Right lung (tissue), 5 donors: Measurements from ENCODE around the gene VPS13A. TPM values are rescaled to one million over a fixed set of nuclear protein-coding genes. Genes with fewer than 3 reads are reported as not detected.
"Not testable (repeated sequence)": the region's sequence is repeated elsewhere in the genome, so short reads cannot be mapped to it uniquely, and the experiment has no call there.

ENCODE experiments used
- DNase-seq, 2 donors: peaks; one replicate each; pipeline ENCODE4 v3.0.0-alpha.2; 2013
- polyA plus RNA-seq, 5 donors: library from polyadenylated mRNA; unstranded; fragments of 120-200 nt; gene quantifications; one replicate each; pipeline versions ENCODE4 v1.2.1 to v1.2.3, GENCODE V29; 2013; ENCODE audit warnings: inconsistent platforms in 1 of 5, low replicate concordance in 1 of 5; ENCODE audit not compliant: insufficient read length in 5 of 5, insufficient read depth in 1 of 5

Gene VPS13A
- polyA plus RNA-seq, 5 donors, result 14.4 to 35.1 (median 28.8) TPM

DNA sequence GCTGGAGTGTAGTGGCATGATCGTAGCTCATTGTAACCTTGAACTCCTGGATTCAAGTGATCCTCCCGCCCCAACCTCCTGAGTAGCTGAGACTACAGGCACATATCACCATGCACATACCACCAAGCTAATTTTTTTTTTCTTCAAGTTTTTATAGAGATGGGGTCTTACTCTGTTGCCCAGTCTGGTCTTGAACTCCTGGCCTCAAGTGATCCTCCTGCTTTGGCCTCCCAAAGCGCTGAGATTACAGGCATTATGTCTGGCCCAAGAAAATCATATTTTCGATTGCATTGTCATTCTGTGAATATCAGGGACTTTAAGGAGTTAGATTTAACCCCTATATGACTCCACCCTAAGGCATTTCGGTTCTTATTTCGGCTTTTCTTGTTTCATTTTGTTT, 116.6 kb downstream of the VPS13A start:
- no peak for DNase-seq

DNA sequence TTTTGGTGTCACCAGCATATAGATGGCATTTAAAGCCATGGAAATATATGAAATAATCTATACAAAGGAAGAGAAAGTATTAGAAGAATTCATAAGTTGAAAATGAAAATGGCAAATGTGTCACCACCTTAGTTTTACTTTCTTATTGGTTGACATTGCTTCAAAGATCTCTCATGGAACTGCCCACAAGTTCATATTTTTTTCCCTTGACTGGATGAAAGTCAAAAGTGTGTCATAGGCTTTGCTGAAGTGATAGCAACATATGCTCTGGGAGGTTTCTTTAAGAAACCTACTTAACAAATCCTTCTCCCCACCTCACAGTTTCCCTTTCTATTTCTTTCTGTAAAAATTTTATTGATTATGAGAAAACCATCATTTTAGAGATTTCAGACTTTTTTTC, 127.2 kb downstream of the VPS13A start:
- no peak for DNase-seq

DNA sequence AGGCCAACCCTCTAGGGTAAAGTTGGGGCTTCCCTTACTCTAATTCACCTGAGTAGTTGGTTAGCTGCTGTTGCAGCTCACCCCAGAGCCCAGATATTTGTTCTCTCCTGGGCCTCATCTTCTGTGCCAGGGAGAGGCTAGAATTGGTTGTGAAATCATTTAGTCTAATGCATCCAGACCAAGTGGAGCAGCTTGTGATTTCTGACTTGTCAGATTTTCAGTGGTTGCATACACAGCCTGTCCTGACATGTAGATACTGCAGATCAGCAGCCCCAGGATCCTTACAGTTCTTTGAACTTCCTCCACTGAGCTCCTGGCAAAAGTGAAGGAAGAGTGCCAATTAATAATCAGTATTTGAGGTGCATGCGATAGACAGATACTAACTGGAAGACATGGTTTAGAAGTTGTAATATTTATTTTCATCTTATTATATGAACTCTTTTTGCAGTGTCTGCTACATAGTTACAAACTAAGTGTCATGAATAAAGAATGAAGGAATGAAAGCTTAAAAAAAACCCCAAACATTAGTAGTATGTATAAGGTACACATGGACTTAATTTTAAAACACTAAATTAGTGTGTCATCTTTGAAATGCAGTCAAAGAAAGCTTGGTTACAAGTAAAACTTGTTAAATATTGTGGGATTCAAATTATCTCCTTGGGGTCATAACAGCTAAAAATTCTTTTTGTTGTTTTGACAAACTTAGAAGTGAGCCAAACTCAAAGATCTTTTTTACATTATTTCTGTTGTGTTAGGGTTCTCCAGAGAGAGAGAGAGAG, 128.5 kb downstream of the VPS13A start:
- DNase-seq, result no peak

DNA sequence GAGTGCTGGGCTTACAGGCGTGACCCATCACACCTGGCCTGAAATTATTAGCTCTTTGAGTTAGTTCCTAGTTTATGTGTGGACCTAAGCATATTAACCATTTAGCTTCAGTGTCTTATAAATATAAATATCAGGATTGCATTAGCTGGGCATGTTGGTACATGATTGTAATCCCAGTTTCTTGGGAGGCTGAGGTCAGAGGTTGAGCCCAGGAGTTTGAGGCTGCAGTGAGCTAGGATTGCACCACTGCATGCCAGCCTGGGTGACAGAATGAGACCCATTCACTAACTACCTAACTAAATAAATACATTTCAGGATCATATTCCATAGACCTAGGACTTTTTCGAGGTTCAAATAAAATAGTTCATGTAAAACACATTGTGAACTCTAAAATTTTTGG, 129.8 kb downstream of the VPS13A start:
- no peak for DNase-seq

DNA sequence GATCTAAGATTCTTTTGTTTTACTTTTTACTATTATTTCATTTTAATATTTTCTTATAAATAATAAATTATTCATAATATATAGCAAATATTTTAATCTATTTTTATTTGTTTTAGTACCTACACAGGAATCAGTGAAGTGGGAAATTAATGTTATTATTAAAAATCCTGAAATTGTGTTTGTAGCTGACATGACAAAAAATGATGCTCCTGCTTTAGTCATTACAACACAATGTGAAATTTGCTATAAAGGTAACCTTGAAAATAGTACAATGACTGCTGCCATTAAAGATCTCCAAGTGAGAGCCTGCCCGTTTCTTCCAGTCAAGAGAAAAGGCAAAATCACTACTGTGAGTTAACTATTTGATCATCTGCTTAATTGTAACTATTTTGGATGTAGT, 138.7 kb downstream of the VPS13A start:
- DNase-seq, result no peak

DNA sequence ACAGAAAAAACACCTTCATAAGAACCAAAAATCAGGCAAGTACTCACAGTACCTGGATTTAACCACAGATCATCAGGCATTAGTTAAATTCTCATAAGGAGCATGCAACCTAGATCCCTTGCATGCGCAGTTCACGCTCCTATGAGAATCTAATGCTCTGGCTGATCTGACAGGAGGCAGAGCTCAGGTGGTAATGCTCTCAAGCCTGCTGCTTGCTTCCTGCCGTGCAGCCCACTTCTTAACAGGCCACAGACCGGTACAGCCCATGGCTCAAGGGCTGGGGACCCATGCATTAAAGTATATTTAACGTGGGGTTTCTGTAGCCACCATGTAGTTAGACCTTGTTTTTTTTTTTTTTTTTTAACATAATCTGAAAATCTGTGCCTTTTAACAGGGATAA, 147.7 kb downstream of the VPS13A start:
- no peak for DNase-seq

DNA sequence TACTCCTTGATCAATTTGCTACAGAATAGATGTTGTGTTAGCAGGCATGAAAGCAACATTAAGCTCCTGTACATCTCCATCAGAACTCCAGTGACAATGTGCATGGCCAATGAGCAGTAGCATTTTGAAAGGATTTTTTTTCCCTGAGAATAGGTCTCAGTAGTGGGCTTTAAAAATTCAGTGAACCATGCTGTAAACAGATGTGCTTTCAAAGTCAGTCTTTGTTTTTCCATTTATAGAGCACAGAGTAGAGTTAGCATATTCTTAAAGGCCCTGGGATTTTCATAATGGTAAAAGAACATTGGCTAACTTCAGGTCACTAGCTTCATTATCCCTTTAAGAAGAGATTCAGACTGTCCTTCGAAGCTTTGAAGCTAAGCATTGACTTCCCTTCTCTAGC, 150.8 kb downstream of the VPS13A start:
- DNase-seq, result no peak

DNA sequence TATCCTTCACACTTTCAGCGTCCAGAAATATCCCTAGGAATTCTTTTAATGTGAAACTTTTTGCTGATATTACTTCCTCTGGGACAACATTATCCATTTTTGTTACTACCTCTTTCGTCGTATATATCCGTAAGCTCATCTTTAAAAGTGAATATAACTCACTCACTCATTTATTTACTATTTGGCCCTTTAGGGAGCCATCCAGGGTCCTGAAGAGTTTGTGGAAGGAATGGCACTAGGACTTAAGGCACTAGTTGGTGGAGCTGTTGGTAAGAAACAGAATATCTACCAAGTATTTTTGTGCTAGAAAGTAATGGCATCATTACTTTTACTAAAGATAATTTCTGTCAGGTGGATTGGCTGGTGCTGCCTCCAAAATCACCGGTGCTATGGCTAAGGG, 192.7 kb downstream of the VPS13A start:
- DNase-seq, result no peak

DNA sequence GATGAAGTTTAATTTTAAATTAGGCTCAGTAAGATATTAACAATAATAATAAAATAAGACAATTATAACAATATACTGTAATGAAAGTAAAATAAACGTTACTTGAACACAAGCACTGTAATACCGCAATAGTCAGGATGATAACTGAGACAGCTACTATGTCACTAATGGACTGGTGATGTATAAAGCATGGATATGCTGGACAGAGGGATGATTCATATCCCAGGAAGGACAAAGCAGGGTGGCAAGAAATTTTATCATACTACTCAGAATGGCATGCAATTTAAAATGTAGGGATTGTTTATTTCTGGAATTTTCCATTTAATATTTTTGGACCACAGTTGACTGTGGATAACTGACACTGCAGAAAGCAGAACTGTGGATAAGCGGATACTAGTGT, 196.9 kb downstream of the VPS13A start:
- no peak for DNase-seq

DNA sequence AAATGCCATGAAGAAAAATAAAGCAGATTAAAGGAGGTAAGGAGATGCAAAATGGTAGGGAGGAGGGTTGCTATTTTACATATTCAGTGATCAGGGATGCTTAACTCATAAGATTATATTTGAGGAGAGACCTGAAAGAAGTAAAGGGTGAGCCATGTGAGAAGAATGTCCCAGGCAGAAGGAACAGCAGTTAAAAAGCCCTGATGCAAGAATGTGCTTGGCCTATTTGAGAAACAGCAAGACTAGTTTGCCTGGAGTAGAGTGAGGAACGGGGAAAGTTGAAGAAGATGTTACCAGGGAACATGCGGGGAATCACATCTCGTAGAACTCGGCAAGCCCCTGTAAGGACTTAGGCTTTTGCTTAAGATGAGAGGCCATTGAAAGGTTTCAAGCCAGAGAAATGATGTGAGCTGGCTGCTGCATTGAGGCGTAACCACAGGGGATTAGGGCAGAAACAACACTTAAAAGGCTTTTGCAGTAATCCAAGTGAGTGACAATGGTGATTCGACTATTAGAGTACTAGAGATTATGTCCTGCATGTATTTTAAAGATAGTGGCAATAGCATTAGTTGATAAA, 198.7 kb downstream of the VPS13A start:
- DNase-seq, result no peak

DNA sequence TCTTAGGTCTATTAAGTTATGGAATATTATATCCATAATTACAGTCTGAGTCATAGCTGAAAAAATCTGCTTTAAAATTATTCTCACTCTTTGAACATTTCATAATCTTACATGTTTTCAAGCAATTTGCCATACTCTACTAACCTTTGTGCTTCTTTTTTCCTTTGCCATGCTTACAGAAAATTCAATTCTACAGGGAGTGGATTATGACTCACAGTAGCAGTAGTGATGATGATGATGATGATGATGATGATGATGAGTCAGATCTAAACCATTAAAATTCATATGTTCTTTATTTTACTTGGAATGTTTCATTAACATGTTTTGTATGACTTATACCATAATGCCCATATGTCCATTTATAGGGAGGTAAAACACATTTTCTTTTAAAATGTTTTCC, 207.1 kb downstream of the VPS13A start:
- DNase-seq, result no peak

DNA sequence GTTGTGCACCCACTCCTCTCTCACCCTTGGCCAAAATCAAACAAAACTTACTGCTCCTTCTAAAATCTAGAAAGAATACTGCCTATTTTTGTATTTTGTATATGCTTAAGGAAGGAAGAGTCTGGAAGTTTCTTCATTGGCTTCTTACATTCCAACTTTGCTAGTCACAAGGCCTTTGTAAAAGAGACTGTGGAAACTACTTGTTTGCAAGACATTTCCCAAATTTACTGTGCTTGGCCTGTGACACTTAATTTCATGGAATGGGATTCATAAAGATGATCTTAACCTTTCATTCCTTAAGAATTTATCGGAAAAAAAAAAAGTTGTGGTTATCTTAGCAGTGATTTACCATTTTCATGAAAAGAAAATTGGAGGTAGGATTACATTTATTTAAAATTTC, 208.9 kb downstream of the VPS13A start:
- DNase-seq, result no peak

DNA sequence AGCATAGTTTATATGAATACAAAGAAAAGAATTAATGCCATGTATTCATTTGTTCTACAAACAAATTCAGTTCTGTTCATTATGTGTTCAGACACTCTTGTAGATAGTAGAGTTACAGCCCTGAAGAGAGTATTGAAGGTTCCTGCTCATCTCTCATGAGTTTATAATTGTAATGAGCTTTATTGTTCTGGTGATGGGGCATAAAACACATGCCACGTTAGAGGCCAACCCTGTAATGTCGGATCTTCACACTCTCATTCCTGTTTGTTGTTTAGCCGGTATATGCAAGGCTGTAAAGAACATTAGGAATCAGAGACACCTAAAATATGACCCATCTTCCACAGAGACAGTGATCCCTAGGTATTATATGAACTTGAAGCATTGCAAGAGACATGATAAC, 214.5 kb downstream of the VPS13A start:
- no peak for DNase-seq

DNA sequence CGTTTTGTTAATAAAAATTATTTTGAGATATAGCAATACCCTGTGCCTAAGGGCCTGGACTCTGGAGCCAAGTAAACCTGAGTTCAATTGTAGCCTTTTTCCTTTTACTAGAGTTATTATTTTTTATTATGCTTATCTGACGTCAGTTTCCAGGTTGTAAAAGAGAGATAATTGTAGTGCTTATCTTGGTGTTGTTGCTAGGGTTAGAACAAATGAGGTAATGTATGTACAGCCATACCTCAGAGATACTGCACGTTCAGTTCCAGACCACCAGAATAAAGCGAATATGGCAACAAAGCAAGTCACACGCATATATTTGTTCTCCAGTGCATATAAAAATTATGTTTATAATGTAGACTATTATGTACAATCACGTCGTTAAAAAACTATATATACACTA, 215.0 kb downstream of the VPS13A start:
- no peak for DNase-seq

DNA sequence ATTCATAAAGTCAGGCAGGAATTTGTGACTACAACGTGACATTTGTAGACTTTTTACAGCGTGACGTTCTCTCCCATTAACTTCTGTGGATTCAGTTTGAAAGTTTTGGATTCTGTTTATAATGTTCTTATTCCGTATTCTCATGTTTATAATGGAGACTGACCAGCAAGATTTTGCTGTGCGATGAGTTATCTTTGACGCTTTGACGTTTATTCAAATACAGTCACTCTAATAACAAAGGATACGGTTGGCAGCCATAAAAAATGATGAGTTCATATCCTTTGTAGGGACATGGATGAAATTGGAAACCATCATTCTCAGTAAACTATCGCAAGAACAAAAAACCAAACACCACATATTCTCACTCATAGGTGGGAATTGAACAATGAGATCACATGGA, 221.2 kb downstream of the VPS13A start:
- DNase-seq, result not testable (repeated sequence)

DNA sequence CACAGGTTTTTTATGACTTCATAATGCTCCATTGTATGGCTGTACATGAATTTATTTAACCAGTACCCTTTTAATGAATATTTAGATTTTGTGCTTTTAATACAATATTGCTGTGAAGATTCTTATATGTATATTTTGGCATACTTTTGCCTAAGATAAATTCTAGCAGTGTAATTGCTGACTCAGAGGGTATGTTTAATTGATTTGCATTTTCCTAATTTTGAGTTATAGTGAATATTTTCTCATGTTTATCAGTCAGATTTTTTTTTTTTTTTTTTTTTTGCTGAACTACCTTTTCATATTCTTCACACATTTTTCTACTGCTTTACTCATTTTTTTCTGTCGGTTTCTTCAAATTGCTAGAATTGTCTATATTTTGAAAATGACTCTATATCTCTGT, 222.6 kb downstream of the VPS13A start:
- DNase-seq, result no peak

DNA sequence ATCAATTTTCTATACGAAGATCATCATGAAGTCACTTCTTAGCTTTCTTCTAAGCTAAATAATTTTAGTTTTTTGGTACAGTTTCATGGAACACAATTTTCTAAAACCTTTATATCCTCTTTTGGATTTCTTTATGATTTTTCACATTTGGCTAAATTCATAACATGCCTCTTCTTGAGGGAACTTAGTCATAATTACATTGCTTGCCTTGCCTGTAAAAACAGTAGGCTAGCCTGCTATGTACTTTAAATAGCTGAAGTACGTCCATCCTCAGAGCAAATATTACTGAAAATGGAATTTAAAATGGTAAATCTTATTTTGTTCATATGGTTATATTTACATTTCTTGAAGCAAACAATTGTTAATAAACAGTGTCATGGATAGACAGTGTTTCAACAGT, 225.0 kb downstream of the VPS13A start:
- no peak for DNase-seq

DNA sequence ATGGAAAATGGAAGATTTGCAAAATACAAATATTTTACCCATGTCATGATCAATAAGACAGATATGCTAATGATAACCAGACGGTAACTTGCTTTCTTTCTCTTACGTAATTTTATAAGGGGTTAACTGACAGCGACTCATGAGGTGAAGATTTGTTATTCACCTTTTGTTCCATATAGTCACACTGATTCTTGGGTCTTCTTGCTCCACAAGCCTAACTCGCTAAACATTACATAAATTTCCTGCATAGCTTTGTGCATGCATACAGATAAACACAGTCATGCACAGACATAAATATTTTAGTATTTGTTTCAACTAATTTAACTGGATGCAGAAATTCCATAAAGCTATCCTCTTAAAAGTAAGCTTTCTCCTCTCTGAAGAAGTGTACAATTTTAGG, 225.9 kb downstream of the VPS13A start:
- DNase-seq, result no peak

DNA sequence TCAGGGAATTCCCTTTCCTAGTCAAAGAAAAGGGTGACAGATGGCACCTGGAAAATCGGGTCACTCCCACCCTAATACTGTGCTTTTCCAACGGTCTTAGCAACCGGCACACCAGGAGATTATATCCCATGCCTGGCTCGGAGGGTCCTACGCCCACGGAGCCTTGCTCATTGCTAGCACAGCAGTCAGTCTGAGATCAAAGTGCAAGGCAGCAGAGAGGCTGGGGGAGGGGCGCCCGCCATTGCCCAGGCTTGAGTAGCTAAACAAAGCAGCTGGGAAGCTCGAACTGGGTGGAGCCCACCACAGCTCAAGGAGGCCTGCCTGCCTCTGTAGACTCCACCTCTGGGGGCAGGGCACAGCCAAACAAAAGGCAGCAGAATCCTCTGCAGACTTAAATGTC, 231.2 kb downstream of the VPS13A start:
- not testable (repeated sequence) for DNase-seq

DNA sequence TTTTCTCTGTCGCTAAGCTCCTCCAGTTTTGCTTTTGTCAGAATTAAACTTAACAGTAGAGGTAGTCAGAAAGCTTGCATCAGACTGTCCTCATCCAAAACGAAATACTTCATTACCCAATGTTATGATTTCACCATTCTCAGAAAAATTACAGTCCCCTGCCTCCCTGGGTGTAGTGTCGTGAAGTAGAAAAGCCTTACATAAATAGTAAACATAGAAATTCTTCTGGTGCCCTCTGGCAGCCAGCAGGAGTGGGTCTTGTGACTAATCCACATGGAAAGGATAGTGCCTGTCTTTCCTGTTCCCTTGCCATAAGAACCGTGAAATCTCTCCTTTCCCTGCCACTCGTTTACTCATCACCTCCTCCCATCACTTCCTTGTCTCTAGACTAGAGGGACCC, 240.2 kb downstream of the VPS13A start:
- DNase-seq, result no peak

DNA sequence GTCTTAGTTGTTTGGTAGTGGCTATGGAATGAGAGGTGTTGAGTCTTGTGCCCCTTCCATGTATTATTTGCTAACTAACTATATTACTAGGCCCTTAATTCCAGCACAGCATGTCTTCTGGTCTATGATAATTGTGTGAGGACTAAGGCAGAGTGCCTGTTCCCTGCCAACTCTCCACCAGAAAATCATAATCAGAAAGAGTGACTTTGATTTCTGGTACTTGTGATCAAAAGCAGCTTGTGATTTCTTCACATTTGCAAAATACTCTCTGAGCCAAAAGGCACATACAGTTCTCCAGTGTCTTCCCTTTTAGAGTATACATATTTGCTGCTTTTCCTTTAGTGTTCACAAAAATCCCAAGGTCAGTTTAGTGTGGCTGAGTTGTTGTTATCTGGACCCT, 240.9 kb downstream of the VPS13A start:
- no peak for DNase-seq

DNA sequence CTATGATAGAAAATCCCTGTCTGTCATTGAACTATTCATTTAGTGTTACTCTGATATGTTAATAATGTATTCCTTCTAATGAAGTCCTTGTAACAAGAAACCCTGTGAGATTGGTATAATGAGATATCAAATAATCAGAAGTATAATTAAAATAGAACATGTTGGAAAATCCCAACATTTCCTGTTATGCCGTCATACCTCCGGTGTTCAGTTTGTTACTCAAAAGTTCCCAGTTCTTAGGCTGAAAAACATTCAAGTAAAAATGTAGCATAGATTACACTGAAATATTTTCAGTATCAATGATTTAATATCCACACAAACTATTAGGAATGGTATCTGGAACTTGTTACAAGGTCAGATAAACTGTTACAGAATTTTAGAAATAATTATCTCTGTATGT, 243.3 kb downstream of the VPS13A start:
- DNase-seq, result no peak

DNA sequence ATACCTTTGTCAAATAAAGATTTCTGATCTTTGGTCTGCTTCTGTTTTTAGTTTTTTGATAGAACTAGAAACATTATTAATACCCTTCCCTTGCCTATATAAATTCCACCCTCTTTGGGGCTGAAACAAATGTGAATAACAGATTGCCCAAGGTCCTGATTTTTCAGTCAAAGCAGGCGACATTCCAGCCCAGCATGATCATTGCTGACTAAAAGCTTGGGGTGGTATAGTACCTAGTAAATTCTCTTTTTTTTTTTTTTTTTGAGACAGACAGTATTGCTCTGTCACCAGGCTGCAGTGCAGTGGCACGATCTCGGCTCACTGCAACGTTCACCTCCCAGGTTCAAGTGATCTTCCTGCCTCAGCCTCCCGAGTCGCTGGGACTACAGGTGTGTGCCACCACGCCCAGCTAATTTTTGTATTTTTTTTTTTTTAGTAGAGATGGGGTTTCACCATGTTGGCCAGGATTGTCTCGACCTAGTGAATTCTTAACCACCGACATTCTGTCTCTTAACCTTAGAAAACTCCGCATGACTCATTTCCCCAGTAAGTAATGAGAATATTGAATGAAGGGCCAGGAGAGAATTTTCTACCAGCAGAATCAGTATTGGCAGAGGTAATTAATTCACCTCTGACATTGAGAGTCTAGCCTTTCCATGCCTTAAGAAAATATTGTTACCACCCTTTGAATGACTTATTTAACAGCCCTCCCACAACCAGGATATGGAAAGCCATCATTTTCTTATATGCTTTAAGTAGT, 244.4 kb downstream of the VPS13A start:
- DNase-seq, result no peak
